Activated naive CD8-positive, alpha-beta T cell treated with anti-CD3 and anti-CD28 coated beads, Interleukin-2, amount 50 U/mL, for 24 hours (primary cell): ENCODE data around the gene ELL.

Experiments
- ATAC-seq: fragments of 150-1000 bp; cut with Tn5 transposase; one replicate; pipeline ENCODE4 v1.10.0; 2021
- DNase-seq: peaks from one replicate; pipeline ENCODE4 v3.0.0; 2021
- H3K27ac Mint-ChIP-seq: one replicate; pipeline ENCODE4 v1.8.0; 2021; ENCODE audit warnings: mild to moderate bottlenecking, mixed read lengths
- H3K27me3 Mint-ChIP-seq: one replicate; pipeline ENCODE4 v1.8.0; 2021; ENCODE audit warnings: mixed read lengths
- H3K36me3 Mint-ChIP-seq: one replicate; pipeline ENCODE4 v1.8.0; 2021; ENCODE audit warnings: low read depth, mixed read lengths
- H3K4me1 Mint-ChIP-seq: one replicate; pipeline ENCODE4 v1.8.0; 2021; ENCODE audit warnings: mixed read lengths
- H3K4me3 Mint-ChIP-seq: one replicate; pipeline ENCODE4 v1.8.0; 2021; ENCODE audit warnings: mild to moderate bottlenecking, moderate library complexity, mixed read lengths
- H3K9me3 Mint-ChIP-seq: one replicate; pipeline ENCODE4 v1.8.0; 2021; ENCODE audit warnings: mixed read lengths

Gene ELL

DNA sequence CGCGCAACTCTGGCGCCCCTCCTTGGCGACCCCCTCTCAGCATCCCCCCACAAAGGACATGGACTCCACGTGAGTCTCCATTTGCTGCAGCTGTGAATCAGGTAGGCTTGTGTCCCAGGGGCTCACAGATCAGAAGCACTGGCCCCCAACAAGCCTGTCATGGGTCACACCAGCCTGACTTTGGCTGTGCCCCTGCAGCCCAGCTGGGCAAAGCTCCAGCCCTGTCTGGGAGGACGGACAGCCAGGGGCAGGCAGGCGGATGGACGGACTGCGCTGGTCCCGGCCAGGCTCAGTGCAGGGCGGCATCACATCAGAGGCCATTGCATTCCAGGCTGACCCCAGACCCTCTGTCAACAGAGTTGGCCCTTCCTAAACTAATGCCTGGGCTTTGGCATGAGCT is 55.5 kb downstream of the ELL start:
- Mint-ChIP-seq H3K27ac (peak overlapping the region; percentile 18), H3K9me3 (no peaks in the 10 kb centered on the region), H3K27me3 (no peaks in the 10 kb centered on the region), H3K4me3 (no peak overlapping the region), H3K4me1 (peaks cover 11% of the 10 kb centered on the region), H3K36me3 (peaks cover 10% of the 10 kb centered on the region)
- ATAC-seq (no peak), DNase-seq (no peak)

DNA sequence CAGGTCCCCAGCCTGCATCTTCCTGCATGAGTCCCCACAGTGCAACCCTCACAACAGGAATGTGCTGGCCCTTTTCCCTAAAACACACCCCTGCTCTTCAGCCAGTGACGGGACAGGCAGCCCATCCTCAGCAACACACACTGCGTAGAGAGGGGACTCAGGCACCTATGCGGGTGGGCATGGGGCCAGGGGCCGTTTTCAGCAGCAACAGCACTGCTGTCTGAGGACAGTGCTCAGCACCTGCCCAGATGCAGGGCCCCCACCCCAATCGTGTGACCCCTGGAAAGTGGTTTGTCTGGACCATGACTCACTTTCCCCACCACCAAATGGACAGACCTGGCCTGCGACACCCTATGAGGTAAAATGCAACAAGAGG is 55.9 kb downstream of the ELL start:
- H3K9me3 Mint-ChIP-seq, result no peaks in the 10 kb centered on the region
- no peaks in the 10 kb centered on the region for H3K27me3 Mint-ChIP-seq
- DNase-seq, result no peak
- no peak overlapping the region for H3K4me3 Mint-ChIP-seq
- no peak overlapping the region for H3K27ac Mint-ChIP-seq
- H3K36me3 Mint-ChIP-seq, result peaks cover 10% of the 10 kb centered on the region
- no peak for ATAC-seq
- peaks cover 11% of the 10 kb centered on the region for H3K4me1 Mint-ChIP-seq

DNA sequence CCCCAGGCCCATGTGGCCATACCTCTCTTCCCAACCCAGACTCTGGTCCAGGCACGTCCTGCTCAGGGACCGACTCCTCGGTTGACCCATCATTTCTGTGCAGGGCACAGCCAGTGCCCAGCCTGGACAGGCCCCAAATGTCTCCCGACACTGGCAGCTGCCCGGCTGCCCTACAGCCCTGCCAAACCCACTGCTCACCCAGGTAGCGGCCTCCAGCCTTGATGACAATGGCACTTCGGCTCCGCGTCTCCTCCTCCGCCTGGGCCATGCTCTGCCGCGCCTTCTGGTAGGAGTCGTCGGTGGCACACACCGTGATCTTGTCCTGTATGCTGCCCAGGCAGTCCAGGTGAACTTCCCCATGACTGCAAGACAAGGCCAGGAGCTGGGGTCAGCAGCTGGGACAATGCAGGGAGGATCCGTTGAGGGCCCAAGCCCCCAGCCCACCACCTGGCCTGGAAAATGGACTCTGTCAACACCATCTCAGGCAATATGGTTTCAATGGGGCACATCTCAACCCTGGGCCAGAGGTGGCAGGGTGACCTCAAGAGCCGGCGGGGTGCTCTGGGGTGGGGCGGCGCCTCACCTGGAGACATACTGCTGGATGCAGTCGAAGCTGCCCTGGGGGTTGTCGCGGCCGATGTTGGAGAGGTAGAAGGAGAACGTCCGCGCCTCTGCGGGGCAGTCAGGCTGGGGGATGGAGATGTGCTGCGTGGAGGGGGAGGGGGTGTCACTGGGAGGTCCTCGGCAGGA is 56.5 kb downstream of the ELL start:
- no peak for DNase-seq
- Mint-ChIP-seq H3K4me1 (peaks cover 11% of the 10 kb centered on the region), H3K27ac (no peak overlapping the region), H3K36me3 (peaks cover 10% of the 10 kb centered on the region), H3K27me3 (no peaks in the 10 kb centered on the region), H3K9me3 (no peaks in the 10 kb centered on the region), H3K4me3 (no peak overlapping the region)
- ATAC-seq, result no peak

DNA sequence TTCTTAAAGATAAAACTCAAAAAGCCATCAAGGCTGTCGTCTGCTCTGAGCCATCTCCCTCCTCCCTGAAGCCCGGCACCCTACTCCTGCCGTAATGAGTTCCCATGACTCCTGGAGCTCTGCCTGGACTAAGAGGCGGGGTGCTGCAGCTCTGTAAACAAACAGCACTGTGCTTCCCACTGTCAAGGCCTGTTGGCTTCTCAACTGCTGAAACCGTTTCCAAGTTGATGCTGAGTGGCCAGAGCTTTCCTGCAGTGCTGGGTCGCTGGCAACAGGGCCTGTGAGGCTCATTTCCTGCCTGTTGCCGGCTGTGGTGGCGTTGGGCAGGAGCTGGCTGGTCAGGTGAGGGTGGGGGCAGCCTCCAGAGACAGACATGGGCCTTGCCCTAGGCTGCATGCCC is 57.2 kb downstream of the ELL start:
- DNase-seq (no peak), ATAC-seq (no peak)
- Mint-ChIP-seq H3K4me1 (peaks cover 11% of the 10 kb centered on the region), H3K4me3 (no peak overlapping the region), H3K36me3 (peaks cover 10% of the 10 kb centered on the region), H3K27ac (no peak overlapping the region), H3K27me3 (no peaks in the 10 kb centered on the region), H3K9me3 (no peaks in the 10 kb centered on the region)

DNA sequence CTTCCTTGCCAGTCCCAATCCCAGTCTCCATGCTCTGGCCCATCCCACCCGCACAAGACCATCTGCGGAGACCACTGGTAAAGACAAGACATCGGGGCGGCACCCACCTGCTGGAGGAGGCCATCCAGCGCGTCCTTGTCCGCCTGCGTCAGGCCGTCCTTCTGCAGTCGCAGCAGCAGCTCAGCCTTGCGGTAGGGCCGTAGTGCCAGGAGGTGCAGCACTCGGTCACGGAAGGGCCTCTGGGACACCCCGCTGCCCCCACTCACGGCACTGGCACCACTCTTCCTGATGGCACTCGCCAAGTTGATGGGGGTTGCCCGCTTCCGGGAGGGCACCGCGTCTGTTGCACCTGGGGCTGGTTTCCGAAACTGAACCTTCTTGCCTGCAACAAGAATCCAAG is 60.4 kb downstream of the ELL start:
- no peaks in the 10 kb centered on the region for H3K27me3 Mint-ChIP-seq
- peaks cover 4% of the 10 kb centered on the region for H3K4me1 Mint-ChIP-seq
- H3K36me3 Mint-ChIP-seq, result peaks cover 10% of the 10 kb centered on the region
- ATAC-seq (no peak), DNase-seq (no peak)
- no peaks in the 10 kb centered on the region for H3K9me3 Mint-ChIP-seq
- H3K27ac Mint-ChIP-seq, result no peak overlapping the region
- H3K4me3 Mint-ChIP-seq, result no peak overlapping the region

DNA sequence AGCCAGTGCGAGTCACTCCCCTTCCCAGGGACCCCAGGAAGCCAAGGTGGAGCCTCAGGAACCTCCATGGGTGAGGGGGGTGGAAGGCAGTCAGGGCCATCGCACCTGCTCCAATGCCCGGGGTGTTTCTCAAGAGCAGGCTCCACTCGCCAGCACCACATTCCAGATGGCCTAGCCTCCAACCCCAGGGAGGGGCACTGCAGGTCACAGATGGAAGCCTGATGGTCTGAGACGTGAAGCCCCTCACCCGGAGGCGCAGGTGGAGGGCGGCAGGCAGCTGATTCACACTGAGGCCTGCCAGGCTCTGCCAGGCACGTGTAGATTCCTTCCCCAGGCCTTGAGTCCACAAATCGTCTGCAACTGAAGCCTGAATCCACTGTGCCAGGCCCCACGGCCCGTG is 61.0 kb downstream of the ELL start:
- DNase-seq, result no peak
- peaks cover 14% of the 10 kb centered on the region for H3K36me3 Mint-ChIP-seq
- no peaks in the 10 kb centered on the region for H3K9me3 Mint-ChIP-seq
- no peaks in the 10 kb centered on the region for H3K27me3 Mint-ChIP-seq
- no peak overlapping the region for H3K27ac Mint-ChIP-seq
- no peak overlapping the region for H3K4me3 Mint-ChIP-seq
- no peak for ATAC-seq
- H3K4me1 Mint-ChIP-seq, result peaks cover 4% of the 10 kb centered on the region

DNA sequence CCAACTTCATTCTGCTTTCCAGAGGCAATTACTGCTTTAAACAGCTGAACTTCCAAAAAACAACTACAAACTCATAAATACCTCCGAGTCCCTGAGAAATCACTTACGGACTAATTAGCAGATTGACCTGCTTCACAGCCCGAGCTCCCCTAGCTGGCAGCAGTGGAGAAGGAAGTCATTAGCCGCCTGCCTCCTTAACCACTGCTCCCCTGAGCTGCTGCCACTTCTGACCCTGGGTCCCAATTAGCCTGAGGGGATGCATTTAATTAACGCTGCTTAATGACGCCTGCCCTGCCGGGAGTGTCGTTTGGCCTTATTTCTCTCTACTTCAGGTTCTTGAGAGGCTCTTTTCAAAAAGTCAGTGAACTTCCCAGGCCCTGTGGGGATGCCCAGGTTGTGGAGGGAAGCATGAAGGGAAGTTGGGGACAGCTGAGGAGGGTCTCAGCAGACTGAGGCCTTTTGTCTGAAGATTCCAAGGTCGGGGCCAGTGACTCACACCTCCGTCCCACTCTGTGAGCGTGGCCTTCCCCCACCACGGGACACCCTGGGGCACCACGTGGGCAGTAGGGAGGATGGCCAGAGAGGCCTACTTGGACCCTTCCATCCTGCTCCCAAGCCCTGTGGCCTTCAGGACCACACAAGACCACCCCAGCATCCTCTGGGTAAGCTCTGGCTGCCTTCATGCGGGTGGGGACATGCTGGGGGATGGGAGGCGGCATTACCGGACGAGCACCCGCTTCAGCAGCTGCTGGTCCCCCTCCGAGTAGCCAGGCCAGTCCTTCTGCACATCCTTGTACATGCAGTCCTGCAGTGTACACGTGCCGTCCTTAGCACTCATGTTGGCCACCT is 64.2 kb downstream of the ELL start:
- H3K4me3 Mint-ChIP-seq, result no peak overlapping the region
- no peaks in the 10 kb centered on the region for H3K27me3 Mint-ChIP-seq
- no peaks in the 10 kb centered on the region for H3K9me3 Mint-ChIP-seq
- ATAC-seq (no peak), DNase-seq (no peak)
- peaks cover 11% of the 10 kb centered on the region for H3K36me3 Mint-ChIP-seq
- H3K4me1 Mint-ChIP-seq, result peaks cover 3% of the 10 kb centered on the region
- H3K27ac Mint-ChIP-seq, result no peak overlapping the region

DNA sequence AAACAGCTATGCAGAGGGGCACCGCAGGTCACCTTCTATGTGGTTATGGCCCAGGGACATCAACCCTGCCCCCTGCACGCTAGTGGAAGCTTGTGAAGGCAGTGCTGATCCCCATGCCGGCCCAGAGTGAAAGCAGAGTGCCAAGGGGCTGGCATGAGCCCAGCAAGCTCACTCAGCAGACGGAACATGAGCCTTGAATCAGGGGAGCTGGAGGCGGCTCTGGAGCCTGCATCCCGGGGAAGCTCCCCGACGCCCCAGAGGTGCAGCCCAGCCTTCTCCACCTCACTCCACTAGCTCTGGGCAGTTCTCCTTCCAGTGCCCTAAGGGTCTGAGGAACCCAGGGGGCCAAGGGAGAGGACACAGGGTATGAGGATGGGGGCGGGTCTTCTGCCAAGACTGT is 64.9 kb downstream of the ELL start:
- Mint-ChIP-seq H3K36me3 (peaks cover 11% of the 10 kb centered on the region), H3K27ac (no peak overlapping the region), H3K4me3 (no peak overlapping the region), H3K9me3 (no peaks in the 10 kb centered on the region), H3K4me1 (peaks cover 1% of the 10 kb centered on the region), H3K27me3 (no peaks in the 10 kb centered on the region)
- DNase-seq (no peak), ATAC-seq (no peak)

DNA sequence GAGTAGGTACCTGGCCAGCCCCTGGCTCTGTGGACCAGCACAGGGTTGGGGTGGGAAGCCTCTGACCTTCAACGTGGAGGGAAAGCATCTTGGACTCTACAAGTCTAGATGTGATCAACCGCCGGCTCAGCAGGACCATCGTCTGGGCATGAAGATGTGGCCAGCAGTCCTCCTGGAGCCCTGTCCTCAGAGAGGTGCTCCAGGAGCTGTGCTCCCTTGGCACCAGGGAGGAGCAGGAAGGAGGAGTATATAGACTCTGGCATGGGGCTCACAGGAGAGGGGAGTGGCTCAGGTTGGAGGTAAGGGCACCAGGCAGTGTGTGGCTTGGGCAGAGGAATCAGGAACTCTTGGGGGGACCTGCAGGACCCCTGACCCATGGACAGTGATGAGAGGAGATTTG is 65.6 kb downstream of the ELL start:
- Mint-ChIP-seq H3K4me3 (no peak overlapping the region), H3K27me3 (no peaks in the 10 kb centered on the region), H3K36me3 (peaks cover 7% of the 10 kb centered on the region), H3K27ac (no peak overlapping the region), H3K4me1 (no peaks in the 10 kb centered on the region), H3K9me3 (no peaks in the 10 kb centered on the region)
- ATAC-seq (no peak), DNase-seq (no peak)

DNA sequence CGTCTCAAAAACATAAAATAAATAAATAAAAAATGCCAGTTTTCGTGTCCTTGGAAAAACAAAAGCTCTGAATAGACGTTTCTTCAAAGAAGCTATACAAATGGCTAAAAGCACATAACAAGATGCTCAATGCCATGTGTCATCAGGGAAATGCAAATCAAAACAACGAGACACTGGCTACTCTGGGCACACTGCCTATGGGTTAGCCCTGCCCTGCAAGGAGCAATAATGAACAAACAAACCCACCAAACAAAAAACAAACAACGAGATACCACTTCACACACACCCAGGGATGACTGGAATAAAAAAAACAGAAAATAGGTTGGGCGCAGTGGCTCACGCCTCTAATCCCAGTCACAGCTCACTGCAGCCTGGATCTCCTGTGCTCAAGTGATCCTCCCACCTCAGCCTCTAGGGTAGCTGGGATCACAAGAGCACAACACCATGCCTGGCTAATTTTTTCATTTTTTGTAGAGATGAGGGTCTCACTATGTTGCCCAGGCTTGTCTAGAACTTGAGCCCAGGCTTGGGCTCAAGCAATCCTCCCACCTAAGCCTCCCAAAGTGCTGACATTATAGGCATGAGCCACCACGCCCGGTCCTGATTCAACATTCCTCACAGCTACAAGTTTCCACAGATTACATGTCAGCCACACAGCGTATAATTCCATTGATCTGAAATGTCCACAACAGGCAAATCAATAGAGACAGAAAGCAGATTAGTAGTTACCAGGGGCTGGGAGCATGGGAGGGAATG is 68.4 kb downstream of the ELL start:
- Mint-ChIP-seq H3K27me3 (no peaks in the 10 kb centered on the region), H3K27ac (peak overlapping the region; percentile 53), H3K36me3 (peaks cover 13% of the 10 kb centered on the region), H3K4me3 (no peak overlapping the region), H3K9me3 (no peaks in the 10 kb centered on the region), H3K4me1 (peaks cover 3% of the 10 kb centered on the region)
- DNase-seq (no peak), ATAC-seq (no peak)

DNA sequence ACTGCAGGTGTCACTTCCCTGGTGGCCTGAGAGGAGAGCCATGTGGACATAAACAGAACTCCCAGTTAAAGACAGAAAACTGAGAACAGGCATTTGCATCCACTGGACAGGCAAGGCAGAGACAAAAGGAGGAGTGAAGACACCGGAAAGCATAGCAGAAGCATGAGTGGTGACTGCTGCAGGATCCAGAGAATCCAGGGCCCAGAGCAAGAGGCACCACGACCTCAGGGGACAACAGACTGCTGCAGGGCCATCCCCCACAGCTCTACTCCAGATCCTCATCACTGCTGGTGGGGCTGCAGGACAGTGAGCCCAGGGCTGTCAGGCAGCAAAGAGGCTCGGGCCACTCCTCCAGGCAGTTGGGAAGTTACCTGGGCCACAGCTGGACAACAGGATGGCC is 69.5 kb downstream of the ELL start:
- no peaks in the 10 kb centered on the region for H3K27me3 Mint-ChIP-seq
- H3K27ac Mint-ChIP-seq, result no peak overlapping the region
- DNase-seq (no peak), ATAC-seq (no peak)
- peaks cover 17% of the 10 kb centered on the region for H3K36me3 Mint-ChIP-seq
- H3K4me1 Mint-ChIP-seq, result peaks cover 3% of the 10 kb centered on the region
- H3K9me3 Mint-ChIP-seq, result no peaks in the 10 kb centered on the region
- H3K4me3 Mint-ChIP-seq, result no peak overlapping the region

DNA sequence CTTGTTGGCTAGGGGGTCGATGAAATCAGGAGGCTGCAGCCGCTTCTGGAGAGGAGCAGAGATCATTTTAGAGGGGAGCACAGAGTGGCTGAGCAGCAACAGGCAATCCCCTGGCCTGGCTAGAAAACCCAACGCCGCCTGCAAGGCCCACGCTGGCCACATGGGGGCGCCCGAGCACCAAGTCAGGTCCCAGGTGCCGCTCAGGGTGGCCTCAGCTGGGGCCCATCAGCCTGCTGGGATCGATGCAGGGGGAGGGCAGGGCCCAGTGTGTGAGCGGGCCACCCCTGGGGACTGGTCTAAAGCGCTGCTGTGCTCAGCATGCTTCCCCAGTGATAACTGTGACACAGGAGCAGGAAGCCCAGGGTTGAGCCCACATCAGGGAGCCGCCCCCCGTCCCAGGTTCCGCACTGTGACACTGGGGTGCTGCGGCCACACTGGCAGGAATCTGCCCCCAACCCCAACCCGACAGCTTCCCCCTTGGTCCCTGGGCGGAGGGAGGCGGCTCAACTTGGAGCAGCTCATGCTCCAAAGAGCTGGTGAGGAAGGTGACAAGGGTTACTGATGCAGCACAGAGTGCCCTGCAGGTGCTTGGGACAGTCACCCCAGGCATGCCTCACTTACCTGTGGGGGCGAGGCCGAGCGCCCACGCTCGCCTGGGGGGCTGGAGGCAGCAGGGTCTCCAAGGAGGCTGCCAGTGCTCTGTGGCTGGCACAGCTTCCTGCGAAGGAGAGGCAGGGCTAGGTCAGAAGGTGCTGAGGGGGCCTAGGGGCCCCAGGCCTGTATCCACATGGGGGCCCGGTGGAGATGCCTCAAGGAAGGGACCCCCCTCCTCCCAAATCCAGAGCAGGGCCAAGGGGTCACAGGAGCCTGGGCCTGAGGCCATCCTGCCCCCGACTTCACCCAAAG is 70.7 kb downstream of the ELL start:
- Mint-ChIP-seq H3K4me1 (peaks cover 3% of the 10 kb centered on the region), H3K36me3 (peaks cover 14% of the 10 kb centered on the region), H3K4me3 (no peak overlapping the region), H3K9me3 (no peaks in the 10 kb centered on the region), H3K27ac (no peak overlapping the region), H3K27me3 (no peaks in the 10 kb centered on the region)
- peak; percentile 80 for ATAC-seq
- peak; percentile 93 for DNase-seq

DNA sequence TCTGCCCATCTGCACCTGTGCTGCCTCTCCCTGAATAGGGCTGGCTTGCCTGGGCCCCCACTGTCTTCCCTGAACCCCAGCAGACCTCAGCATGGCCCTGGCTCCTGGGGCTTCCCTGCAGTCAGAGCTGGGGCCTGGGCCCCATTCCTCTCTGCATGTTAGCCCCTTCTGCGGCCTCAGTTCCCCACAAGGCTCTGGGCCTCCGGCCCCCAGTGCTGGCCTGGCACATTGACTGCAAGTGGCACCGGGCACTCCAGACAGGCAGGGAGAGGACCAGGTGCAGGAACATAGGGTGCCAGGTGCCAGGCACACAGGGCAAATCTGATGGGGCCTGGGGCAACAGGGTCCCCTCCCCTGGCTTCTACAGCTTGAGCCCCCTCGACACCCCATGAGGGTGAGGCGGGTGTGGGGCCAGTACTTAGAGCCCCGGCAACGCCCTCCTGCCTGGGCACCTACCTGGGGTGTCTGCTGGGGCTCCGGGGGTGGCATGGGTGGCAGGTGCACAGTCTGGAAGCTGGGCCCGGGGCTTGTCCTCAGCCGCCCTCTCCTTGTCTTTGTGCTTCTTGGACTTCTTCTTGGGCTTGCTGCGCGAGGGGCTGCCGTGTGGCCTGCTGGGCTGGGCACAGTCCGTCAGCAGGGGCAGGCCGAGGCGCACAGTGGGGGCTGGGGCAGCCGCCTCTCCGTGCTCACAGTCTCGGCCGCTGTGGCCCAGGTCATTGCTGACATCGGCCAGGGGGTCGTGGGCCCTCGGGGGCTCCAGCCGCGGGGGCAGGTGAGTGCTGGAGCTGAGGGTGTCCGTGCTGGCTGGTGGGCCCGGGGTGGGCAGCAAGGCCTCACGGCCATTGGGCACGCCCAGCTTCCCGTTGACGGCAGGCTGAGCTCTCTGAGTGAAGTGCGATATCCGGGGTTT is 71.6 kb downstream of the ELL start:
- Mint-ChIP-seq H3K36me3 (peaks cover 10% of the 10 kb centered on the region), H3K27ac (no peak overlapping the region)

More for the DNA sequence above, 71.6 kb downstream of the ELL start:
- Mint-ChIP-seq H3K9me3 (no peaks in the 10 kb centered on the region), H3K27me3 (no peaks in the 10 kb centered on the region), H3K4me1 (peaks cover 3% of the 10 kb centered on the region), H3K4me3 (no peak overlapping the region)
- ATAC-seq, result no peak
- no peak for DNase-seq
